Dedifferentiated amniotic fluid mesenchymal stem cell (primary cell): ENCODE data around the gene ATG7.
"Not testable (repeated sequence)": the region's sequence is repeated elsewhere in the genome, so short reads cannot be mapped to it uniquely, and the experiment has no call there.

ENCODE experiments used
- DNase-seq: peaks from one replicate; pipeline ENCODE4 v3.0.0-alpha.2; 2016; ENCODE audit errors: extremely low spot score

Gene ATG7

DNA sequence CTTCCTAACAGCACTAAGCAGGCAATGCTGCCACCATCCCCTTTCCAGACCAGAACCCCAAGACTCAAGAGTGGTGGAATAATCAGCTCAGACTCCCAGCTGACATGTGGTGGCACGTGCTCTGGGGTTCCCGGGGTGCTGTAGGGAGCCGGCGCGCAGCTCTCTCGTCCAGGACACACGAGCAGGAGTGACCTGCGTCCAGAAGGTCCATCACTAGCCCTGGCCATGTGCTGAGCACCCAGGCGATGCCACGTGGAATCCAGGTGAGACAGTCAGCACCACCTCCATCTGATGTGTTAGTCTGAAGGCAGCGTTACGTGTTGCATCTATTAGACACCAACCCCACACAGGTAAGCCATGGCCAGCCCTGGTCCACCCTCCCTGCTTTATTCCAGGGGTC, 293.3 kb downstream of the ATG7 start:
- no peak for DNase-seq

DNA sequence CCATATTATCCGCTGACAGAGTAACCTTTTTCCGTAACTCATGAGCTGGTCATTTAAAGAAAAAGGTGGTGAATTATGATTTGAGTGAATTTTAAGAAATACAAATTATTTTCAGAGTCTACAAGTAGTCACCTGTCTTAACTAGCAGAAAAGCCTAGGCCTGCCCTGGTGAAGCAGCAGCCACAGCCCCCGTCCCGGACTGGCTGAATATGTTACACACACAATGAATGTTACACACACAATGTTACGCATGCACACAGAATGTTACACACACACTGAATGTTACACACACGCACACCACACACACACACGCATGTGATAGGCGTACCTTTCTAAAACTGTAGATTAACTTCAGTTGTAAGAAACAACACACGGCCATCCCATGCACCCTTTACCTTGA, 293.7 kb downstream of the ATG7 start:
- DNase-seq: no peak

DNA sequence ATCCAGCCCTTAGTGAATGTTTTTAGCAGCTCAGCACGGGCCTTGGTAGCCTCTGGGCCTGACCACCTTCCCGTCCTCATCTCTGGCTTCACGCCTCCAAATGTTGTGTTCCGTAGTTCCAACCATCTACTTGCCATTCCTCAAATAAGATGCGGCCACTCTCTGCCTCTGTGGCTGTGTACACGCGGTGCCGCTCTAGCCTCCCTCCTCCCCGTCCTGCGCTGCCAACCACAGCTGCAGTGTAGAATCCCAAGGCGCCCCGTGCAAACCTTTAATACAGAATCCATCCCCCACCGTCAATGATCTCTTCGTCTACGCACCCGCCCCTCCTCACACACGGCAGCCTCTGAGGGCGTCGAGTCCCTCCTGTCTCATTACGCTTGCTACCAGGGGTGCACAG, 294.3 kb downstream of the ATG7 start:
- no peak for DNase-seq

DNA sequence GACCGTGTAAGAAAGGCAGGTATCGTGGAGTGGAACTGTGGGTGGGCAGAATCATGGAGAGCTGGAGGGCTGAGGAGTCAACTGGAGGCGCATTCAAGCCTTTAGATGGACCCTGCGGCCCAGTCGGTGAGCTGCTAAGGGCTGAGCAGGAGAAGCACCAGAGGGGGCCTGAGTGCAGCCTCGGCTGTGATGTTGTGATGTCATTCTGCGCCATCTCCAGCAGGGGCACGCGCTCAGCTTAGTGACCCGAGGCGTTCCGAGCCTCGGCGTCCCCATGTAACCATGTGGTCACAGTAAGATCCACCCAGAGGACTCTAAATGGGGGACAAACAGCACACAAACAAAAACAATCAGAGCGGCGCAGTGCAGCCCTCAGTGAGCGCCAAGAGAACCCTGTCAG, 294.7 kb downstream of the ATG7 start:
- no peak for DNase-seq

- peak; percentile 68 for DNase-seq
Measured at GRCh38 chr3:11567516-11568467, 295.6 kb downstream of the ATG7 start.

GRCh38 chr3:11568503-11569155, 296.4 kb downstream of the ATG7 start:
- peak; percentile 91 for DNase-seq

DNA sequence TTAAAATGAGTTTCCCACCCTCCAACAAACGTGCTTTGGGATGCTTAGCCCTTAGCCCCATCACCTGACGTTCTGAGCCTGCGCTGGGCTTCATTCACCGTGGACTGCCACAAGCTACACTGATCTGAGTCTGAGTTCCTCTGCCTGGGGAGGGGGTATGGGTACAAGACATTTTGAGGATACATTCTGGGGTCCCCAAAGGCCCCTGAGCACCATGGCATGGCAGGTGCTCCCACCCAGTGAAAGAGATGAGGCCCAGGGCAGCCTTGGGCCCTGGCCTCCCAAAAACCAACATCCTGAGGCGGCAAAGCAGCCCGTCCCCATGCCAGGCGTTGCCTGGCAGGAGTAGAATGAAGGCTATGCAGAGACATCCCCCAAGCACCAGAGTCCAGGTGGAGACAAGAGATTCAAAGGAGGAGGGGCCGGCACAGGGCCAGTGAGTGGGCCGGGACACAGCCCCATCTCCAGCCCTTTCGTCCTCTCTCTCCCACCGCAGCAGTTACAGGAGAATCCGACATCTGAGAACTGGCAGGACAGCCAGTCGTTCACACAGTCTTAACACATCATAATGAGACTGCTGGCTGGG, 297.1 kb downstream of the ATG7 start:
- no peak for DNase-seq

GRCh38 chr3:11570251-11570650, 298.1 kb downstream of the ATG7 start:
- no peak for DNase-seq

- no peak for DNase-seq
Measured at GRCh38 chr3:11570789-11571495, 298.7 kb downstream of the ATG7 start.

DNA sequence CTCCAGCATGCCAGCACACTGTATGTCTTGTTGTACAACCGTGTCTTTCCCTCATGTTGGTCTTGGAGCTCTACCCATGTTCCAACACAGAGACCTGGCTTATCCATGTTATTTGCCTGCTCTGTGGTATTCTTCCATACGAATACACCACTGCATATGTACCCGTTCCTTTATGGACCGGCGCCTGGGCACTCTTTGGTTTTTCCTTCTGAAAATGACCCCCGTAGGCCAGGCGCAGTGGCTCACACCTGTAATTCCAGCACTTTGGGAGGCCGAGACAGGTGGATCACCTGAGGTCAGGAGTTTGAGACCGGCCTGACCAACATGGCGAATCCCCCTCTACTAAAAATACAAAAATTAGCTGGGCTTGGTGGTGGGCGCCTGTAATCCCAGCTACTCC, 300.5 kb downstream of the ATG7 start:
- not testable (repeated sequence) for DNase-seq

- no peak for DNase-seq
Measured at GRCh38 chr3:11574981-11575669, 302.9 kb downstream of the ATG7 start.

DNA sequence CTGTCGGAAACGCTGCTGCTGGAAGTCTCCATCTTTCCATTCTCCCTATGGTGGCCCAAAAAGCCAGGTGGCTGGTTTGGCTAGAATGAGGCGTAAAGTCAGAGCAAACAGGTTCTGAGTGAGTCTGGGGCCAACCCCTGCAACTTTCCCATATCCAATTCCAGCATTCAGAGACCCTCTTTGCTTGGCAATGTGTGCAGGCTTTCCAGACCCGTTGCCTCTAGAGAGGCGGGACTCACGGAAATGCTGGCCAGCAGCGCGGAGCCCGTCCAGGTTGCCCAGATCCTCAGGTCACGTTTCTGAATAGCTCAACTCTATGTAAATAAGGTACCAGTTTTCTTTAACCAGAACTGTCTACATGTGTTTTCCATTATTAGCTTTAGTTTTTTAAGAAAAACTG, 303.5 kb downstream of the ATG7 start:
- no peak for DNase-seq

DNA sequence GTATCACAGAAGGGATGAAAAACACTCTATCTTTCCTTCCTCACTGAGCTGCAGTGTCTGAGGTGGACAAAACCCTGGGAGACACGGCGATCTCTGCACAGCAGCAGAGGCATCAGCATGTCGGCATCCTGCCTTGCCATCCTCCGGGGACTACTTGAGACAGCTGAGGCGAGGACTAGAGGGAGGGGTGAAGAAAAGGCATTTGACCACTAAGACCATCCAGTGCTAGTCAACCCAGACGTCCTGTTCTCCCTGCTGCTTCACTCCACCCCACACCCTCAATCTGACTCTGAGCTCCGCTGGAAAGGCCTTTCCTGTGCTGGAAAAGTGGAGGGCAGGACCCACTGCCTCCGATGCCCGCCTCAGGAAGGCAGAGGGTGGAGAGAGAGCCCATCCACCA, 304.3 kb downstream of the ATG7 start:
- DNase-seq: no peak

GRCh38 chr3:11578169-11578568, 306.0 kb downstream of the ATG7 start:
- DNase-seq: no peak

GRCh38 chr3:11580645-11581044, 308.4 kb downstream of the ATG7 start:
- no peak for DNase-seq

DNA sequence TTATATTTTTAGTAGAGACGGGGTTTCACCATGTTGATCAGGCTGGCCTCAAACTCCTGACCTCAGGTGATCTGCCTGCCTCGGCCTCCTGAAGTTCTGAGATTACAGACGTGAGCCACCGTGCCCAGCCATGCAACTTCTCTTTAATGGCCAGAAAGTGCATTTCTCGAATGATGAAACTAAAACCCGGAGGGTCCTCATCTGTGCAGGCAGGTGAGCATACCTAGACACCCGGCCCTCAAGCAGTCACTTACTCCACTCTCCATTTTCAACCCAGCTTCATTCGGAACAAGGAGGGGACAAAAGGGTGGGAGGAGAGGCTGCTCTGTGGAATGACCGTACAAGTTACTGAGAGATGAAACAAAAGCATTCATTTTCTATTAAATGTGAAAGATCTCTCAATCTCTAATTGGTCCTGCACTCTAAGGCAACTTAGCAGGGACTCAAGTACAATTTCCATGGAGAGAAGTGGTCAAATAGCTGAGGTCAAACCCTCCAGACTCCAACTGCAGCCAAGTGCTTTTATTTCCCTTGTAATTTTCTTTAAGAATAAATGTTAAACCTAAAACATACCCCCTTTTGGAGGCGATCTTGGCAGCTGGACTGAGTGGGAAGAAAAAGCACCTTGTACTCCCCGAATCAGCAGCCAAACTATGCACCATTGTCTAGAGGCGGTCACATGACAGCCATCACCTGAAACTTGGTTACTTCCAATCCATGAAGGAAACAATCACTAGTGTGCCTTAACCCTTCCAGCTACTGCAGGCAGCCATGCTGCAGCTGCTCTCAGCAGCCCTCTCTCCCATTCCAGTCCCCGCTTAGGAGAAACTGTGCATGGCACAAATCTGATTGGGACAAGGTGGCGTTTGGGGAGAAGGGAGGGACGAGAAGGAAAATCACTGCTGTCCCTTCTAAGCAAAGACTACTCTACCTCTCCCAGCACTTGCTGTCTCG, 309.3 kb downstream of the ATG7 start:
- DNase-seq: no peak

DNA sequence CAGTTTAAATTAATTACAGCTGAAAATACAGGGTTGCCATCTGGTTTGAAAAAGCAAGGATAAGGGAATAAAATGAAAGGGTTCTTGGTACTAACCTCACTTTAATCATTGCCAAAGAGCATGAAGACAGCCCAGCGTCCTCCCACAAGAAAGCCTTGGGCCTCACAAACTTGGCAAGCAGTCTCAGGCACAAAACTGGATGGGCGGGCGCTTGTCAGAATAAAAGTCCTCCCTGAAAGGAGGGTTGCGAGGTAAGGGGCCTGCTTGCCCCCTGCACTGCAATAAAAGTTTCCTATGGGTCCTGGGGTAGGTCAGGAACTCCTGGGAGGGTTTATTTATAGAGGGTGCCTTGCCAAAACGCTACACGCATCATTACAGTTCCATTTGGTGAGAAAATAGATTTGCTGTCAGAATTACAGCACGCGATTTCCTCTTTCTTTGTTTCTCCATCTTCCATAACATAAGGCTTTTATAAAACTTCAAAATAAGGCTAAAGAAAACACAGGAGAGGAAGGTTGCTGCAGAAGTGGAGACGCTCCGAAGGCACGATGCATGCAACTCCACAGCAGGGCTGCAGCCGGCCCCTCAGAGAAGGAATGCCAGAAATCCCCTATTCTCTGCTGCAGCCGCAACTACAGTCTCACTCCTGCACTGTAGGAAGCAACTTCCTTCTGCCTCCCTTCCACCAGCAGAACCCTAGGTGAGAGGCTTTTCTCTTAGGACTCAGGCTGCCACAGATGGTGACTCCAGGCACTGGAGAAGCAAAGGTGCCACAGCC, 310.2 kb downstream of the ATG7 start:
- DNase-seq: peak; percentile 81

DNA sequence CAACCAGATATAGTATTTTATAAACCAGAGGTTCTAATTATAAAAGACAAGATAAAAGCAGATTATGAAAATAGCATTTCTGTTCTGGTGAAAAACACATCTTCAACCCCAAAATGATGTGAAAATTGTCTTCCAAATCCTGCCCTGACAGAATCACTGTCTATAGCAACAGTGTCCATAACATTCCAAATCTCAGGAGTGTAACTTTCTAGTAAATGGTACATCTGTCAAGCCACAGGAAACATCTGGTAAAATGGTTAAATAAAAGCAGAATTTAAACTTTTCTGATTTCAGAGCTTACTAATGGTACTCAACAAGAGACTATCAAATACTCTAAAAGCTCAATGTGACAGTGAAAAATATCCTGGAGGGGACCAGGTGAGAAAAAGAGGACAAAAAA, 311.0 kb downstream of the ATG7 start:
- no peak for DNase-seq

DNA sequence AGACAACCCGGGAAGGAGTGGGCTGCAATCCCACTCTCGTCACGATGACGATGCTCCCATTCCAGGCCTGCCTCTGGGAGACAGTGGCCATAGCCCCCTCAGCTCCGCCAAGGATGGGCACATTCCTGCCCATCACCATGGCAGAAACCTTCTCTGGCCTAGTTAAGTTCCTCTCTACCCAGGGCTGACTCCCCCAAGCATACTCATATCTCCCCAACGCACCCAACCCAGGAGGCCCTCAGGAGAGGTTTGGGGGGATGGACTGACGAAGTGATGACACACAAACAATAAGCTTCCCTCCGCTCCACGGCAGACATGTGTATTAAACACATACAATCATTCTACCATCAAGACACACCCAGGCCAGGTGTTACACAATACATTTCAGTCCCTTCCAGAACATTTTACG, 311.4 kb downstream of the ATG7 start:
- no peak for DNase-seq

DNA sequence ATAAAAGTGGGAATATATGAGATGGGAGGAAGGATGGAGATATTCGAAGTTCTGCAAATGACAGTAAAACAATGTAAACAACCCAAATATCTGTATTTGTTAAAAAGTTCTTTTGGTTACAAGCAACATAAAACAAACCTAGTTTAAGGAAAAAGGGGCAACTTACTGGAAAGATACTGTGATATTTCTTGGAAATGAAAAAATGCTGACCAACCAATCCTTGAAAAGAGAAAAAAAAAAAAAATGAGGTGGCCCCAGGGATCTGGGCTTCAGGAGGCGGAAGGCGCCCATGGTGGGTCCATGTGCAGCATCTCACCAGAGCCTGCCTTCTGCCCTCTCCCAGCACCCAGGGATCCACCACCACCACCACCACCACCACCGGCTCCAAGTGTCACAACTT, 312.4 kb downstream of the ATG7 start:
- no peak for DNase-seq
